Tibial artery (tissue), 4 donors: Measurements from ENCODE around the gene SOD3.

Experiments used
- DNase-seq, 2 donors: peaks; one replicate each; pipeline ENCODE4 v3.0.0-alpha.2; 2019
- H3K27ac ChIP-seq, 2 donors: fragments of 200-600 bp; sonication (generic) in 1 of 2; 1 replicate in 1 of 2; 2 replicates in 1 of 2; pipeline ENCODE4 v1.5.1; 2018 to 2019; ENCODE audit warnings: mild to moderate bottlenecking in 1 of 2
- H3K27me3 ChIP-seq, 2 donors: fragments of 200-600 bp; sonication (generic) in 1 of 2; one replicate each; pipeline versions ENCODE4 v1.5.1 to v1.6.0; 2016 to 2019
- H3K36me3 ChIP-seq, 3 donors: fragments of 200-600 bp; sonication (generic) in 2 of 3; one replicate each; pipeline ENCODE4 v1.5.1; 2016 to 2019; ENCODE audit warnings: mild to moderate bottlenecking in 2 of 3
- H3K4me1 ChIP-seq, 4 donors: fragments of 200-600 bp; sonication (generic) in 2 of 4; 1 replicate in 3 of 4; 2 replicates in 1 of 4; pipeline ENCODE4 v1.5.1; 2016 to 2019
- H3K4me3 ChIP-seq, 2 donors: fragments of 200-600 bp; sonication (generic) in 1 of 2; 1 replicate in 1 of 2; 2 replicates in 1 of 2; pipeline ENCODE4 v1.5.1; 2018 to 2019; ENCODE audit warnings: mild to moderate bottlenecking in 2 of 2
- H3K9me3 ChIP-seq, 3 donors: fragments of 200-600 bp; sonication (generic) in 1 of 3; one replicate each; pipeline ENCODE4 v1.5.1; 2016 to 2019
- intact Hi-C: fragments of 100-400 bp; cut with DNase I; formaldehyde crosslinking; loops from one replicate; pipeline ENCODE4 v1.15.0; 2023; ENCODE audit warnings: low total_unique reads
- TF ChIP-seq, protein P1 (sequence below), 2 experiments: fragments of 200-600 bp in 1 of 2; fragments of 450-650 bp in 1 of 2; IDR thresholded peaks; one replicate each; pipeline ENCODE4 v1.5.1; 2017 to 2019; ENCODE audit warnings: antibody characterized with exemption in 2 of 2, mild to moderate bottlenecking in 1 of 2, moderate library complexity in 1 of 2

Gene SOD3

DNA sequence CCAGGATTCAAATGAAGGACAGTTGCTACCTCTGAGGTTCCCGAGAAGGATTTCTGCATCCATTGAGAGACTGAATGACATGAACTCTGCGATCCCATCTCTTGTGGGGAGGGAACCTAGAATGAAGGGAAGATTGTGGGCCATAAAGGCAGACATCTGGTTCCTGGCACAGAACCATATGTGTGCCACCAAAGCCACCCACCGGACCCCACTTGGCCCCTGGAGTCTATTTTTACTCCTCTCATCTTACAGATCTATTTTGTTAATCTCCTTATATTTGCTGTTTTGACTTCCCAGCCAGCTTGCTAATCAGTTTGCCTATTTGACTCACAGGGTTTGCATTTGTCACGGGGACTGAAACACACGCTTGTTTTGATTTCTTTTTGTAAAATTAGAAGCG, 7.3 kb downstream of the SOD3 start:
- intact Hi-C loops, result no loop called here
- no peaks in the 10 kb centered on the region for H3K9me3 ChIP-seq
- TF ChIP-seq, protein P1, sequence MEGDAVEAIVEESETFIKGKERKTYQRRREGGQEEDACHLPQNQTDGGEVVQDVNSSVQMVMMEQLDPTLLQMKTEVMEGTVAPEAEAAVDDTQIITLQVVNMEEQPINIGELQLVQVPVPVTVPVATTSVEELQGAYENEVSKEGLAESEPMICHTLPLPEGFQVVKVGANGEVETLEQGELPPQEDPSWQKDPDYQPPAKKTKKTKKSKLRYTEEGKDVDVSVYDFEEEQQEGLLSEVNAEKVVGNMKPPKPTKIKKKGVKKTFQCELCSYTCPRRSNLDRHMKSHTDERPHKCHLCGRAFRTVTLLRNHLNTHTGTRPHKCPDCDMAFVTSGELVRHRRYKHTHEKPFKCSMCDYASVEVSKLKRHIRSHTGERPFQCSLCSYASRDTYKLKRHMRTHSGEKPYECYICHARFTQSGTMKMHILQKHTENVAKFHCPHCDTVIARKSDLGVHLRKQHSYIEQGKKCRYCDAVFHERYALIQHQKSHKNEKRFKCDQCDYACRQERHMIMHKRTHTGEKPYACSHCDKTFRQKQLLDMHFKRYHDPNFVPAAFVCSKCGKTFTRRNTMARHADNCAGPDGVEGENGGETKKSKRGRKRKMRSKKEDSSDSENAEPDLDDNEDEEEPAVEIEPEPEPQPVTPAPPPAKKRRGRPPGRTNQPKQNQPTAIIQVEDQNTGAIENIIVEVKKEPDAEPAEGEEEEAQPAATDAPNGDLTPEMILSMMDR (IDR thresholded peaks at IDR 0.05), result no peak
- H3K36me3 ChIP-seq, result peaks cover 0 to 1% (median 0%) of the 10 kb centered on the region in 3 donors
- no peak overlapping the region for H3K4me3 ChIP-seq
- no peak overlapping the region for H3K27ac ChIP-seq
- no peaks in the 10 kb centered on the region for H3K27me3 ChIP-seq
- H3K4me1 ChIP-seq, result peaks cover 0 to 52% (median 27%) of the 10 kb centered on the region in 4 donors
- no peak for DNase-seq

DNA sequence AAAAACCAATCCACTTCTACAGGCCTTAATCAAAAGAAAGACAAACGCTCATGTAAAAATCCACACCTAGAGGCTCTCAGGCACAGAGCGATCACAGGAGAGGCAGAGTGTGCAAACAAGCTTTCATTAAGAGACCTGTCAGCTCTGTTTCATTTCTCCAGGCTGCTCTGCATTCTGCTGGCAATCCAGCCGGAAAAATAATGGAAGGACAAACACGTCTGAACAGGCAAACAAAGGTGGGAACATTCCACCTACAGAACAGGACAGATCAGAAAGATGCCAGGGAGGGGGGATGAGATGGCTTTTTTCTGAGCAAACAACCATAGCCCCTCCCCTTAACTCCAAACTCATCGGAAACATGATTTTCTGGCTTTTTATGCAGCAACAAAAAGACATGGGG, 9.7 kb downstream of the SOD3 start:
- DNase-seq, result no peak
- TF ChIP-seq, protein P1 (IDR thresholded peaks at IDR 0.05), result no peak
- no peaks in the 10 kb centered on the region for H3K9me3 ChIP-seq
- intact Hi-C loops, result loop anchor here (5.0 kb wide), 1 partner anchor 107 kb away; the partner anchor contains the start of gene CCDC149
- peaks cover 6 to 13% (median 13%) of the 10 kb centered on the region in 3 donors for H3K36me3 ChIP-seq
- no peak overlapping the region for H3K4me3 ChIP-seq
- no peaks in the 10 kb centered on the region for H3K27me3 ChIP-seq
- peaks cover 0 to 55% (median 20%) of the 10 kb centered on the region in 4 donors for H3K4me1 ChIP-seq
- H3K27ac ChIP-seq, result no peak overlapping the region

DNA sequence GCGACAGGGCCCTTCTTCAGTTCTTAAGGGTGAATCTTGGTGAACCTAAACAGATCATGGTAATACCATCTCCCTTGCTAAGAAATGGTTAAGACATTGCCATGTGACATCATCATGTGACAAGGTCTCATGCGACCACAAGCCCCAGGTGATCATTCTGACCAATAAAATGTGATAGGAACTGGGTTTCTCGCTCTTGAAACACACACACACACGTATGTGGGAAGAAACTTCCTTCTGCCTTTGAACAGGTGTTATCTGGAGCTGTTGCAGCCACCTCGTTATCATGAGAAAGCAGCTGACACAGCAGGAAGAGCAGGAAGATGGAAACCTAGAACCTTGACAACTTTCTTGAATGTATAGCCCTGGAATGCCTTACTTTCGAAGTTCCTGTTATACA, 10.2 kb downstream of the SOD3 start:
- Histone ChIP-seq H3K27ac (no peak overlapping the region), H3K36me3 (peaks cover 6 to 13% (median 13%) of the 10 kb centered on the region in 3 donors), H3K27me3 (no peaks in the 10 kb centered on the region), H3K9me3 (no peaks in the 10 kb centered on the region), H3K4me3 (no peak overlapping the region), H3K4me1 (peaks cover 0 to 55% (median 15%) of the 10 kb centered on the region in 4 donors)
- DNase-seq, result no peak
- TF ChIP-seq, protein P1 (IDR thresholded peaks at IDR 0.05), result no peak
- intact Hi-C loops, result loop anchor here (5.0 kb wide), 1 partner anchor 107 kb away; the partner anchor contains the start of gene CCDC149

DNA sequence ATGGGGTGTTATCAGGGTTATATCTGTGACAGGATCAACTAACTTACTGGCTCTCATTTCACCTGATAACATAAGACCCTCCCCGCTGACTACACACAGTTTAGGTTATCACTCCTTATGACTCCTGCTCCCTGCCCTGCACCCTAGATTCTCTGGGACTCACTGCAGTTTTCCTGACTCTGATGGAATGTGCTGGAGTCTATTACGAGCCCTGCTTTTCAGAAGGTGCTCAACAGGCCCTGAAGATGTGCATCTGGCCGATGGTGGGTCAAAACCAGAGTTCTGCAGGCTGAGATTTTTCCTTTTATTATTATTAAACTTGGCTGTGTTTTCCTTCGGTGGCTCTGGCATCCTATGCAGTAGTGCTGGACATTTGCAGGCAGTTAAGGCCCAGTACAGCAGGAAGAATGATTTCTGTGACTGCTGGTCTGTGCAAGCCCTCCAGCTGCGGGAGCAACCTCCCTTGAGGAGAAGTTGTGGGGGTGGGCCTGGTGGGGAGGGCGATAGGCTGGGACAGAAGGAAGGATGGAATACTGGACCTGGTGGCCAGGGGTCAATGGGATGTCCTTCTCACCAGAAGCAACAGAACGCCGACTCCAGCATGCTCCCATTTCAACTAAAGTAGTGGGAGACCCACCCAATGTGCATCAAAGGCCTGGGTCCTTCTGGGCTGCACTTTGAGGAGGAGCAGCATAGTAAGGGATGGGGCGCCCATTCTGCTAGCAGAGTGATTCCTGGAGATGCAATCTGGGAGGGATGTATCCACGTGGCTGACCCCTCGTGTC, 11.0 kb downstream of the SOD3 start:
- no peak overlapping the region for H3K27ac ChIP-seq
- no peaks in the 10 kb centered on the region for H3K27me3 ChIP-seq
- TF ChIP-seq, protein P1 (IDR thresholded peaks at IDR 0.05), result no peak
- H3K4me3 ChIP-seq, result no peak overlapping the region
- no peaks in the 10 kb centered on the region for H3K9me3 ChIP-seq
- peaks cover 6 to 13% (median 13%) of the 10 kb centered on the region in 3 donors for H3K36me3 ChIP-seq
- intact Hi-C loops, result loop anchor here (5.0 kb wide), 1 partner anchor 106 kb away; the partner anchor contains the start of gene CCDC149
- peaks cover 0 to 51% (median 9%) of the 10 kb centered on the region in 4 donors for H3K4me1 ChIP-seq
- no peak for DNase-seq

DNA sequence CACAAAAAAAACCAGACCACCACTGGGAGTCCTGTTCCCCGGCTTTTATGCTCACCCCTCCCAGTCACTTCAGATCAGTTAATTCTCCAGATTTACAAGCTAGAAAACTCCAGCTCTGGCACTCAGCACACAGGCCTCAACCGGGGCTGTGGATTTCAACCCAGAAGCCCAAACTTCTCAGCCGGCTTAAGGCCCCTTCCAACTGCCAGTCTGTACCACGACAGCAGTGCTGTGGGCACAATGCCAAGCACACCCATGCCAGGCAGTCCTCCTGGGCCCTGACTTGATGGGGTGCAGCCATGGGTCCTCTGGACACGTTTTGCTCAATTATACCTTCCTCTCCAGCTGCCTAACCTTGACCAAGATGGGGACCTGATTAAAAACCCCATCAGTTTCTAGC, 12.2 kb downstream of the SOD3 start:
- intact Hi-C loops, result loop anchor here (5.0 kb wide), 1 partner anchor 105 kb away; the partner anchor contains the start of gene CCDC149
- Histone ChIP-seq H3K4me1 (peaks cover 0 to 40% (median 0%) of the 10 kb centered on the region in 4 donors), H3K9me3 (no peaks in the 10 kb centered on the region), H3K4me3 (no peak overlapping the region), H3K27me3 (no peaks in the 10 kb centered on the region), H3K36me3 (peaks cover 6 to 20% (median 18%) of the 10 kb centered on the region in 3 donors), H3K27ac (no peak overlapping the region)
- TF ChIP-seq, protein P1 (IDR thresholded peaks at IDR 0.05), result no peak
- no peak for DNase-seq
